Hematopoietic multipotent progenitor cell (in vitro differentiated cells): ENCODE data around the gene ZSWIM5. TPM values are rescaled to one million over a fixed set of nuclear protein-coding genes. Genes with fewer than 3 reads are reported as not detected.
"Not testable (repeated sequence)": the region's sequence is repeated elsewhere in the genome, so short reads cannot be mapped to it uniquely, and the experiment has no call there.

ENCODE experiments used
- DNase-seq, 3 donors: peaks; one replicate each; pipeline ENCODE4 v3.0.0-alpha.2; 2011 to 2015; ENCODE audit warnings: low read depth in 2 of 3, low spot score in 2 of 3
- total RNA-seq: library from RNA; depleted of rRNA; stranded (reverse); fragments of >200 nt; gene quantifications from one replicate; pipeline ENCODE4 v1.2.3, GENCODE V29; 2012

ZSWIM5 gene
- total RNA-seq, 1 donor, result 2.7 TPM

DNA sequence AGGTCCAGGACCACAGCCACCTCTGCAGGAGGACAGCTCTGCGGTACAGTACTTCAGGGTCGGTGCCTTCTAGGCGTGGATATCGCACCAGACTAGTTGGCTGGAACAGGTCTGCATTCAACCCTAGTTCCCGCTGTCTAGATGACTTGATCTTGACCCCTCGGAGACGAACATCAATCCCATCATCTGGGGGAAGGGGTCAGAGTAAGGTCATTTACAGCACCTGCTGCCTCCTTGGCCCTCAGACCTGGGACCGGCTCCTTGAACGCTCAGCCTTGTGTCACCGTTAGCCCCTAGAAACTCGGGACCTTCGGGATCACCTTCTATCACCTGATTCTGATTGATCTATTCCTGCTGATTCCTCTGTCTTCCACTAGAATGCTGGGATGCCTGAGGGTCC lies 197.9 kb downstream of the ZSWIM5 start:
- no peak for DNase-seq

DNA sequence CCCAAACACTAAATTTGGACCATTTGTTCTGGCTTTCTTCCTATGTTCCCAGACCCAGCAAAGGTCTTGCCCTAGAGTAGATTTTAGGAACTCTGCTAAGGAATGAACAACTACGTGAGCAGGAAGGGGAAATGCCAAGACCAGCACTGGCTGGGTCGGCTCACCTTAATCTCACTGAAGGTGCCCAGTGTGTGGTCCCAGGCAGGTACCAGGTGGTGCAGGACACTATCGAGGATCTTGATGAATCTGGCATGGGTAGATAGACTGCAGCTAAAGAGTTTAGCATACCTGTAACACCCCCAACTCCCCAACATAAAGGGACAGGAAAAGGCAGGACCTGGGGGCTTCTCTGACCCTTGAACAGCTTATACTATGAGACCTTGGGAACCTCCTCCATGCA lies 198.3 kb downstream of the ZSWIM5 start:
- no peak for DNase-seq

DNA sequence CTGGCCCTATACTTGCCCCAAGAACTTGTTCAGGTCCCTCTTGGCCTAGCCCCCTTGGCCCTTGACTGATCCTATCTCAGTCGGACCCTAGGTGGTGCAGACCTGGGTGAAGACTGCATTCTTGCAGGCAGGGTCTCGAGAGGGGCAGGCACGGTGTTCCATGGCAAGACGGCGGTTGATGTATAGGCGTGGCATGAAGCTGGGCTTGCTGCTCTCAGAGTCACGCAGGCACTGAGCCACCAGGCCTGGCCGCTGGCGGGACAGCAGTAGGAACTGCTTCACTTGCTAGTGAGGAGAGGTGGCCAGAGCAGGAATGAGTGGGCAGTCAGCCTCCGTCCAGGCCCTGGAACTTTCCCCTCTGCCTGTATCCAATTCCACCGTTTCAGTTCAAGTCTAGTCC lies 199.1 kb downstream of the ZSWIM5 start:
- DNase-seq, result no peak

DNA sequence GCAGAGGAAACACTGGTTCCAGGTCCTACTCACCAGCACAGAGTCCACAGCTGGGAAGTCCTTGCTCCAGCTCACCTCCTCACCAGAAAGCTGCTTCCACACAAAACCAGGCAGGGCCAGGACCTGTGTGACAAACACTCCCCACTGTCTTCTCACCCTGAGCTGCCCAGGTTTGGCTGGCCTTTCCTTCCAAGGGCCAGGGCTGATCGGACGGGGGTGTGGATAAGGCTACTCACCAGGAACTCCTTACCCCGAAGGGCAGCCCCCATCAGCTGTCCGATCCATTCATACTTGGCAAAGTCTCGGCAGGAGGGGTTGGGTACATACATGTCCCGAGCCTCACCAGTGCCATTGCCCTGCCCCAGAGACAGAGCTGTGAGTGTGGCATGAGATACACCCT lies 200.6 kb downstream of the ZSWIM5 start:
- DNase-seq, result no peak

DNA sequence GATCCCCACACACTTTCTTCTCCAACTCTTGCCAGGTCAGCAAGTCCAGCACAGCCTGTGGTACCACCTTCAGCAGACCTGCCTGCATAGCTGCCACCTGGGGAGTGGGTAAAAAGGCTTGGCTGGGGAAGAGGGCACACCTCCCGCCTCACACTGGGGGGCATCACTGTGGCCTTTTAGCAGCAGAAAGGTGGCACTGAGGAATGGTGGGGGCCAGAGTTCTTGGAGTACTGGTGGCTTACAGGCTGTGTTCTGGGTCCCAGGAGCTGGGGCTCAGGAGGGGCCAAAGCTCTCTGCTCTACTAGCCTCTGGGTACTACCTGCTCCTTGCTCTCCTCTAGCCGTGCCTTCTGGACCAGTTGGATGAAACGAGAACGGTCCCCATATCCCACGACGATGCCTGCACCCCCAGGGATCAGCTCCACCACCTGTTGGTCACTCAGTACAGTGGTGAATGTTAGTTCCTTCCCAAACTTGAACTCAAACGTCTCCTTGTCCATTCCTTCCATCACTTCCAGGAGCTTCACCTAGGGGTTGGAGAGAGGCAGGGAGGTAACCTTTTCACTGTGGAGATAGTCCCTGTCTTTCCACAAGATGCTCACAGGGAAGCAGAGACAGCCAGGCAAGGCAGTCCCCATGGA lies 202.0 kb downstream of the ZSWIM5 start:
- no peak for DNase-seq

DNA sequence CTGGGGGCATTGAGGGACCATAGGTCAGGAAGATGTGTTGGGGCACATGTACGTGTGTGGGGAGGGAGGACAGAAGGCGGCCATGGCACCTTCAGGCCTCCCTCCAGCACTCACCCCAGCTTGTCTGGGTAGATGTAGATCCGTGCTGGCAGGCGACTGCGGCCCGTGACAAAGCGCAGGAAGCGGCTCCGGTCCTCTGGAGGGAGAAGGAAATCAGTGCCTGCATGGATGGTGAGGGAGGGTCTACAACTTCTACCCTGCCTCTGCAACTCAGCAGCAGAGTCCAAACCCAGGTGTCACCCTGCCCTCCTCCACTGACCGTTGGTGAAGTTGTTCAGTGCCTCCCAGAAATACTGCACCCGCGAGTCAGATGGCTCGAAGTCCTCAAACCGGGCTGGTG lies 202.7 kb downstream of the ZSWIM5 start:
- DNase-seq, result no peak

DNA sequence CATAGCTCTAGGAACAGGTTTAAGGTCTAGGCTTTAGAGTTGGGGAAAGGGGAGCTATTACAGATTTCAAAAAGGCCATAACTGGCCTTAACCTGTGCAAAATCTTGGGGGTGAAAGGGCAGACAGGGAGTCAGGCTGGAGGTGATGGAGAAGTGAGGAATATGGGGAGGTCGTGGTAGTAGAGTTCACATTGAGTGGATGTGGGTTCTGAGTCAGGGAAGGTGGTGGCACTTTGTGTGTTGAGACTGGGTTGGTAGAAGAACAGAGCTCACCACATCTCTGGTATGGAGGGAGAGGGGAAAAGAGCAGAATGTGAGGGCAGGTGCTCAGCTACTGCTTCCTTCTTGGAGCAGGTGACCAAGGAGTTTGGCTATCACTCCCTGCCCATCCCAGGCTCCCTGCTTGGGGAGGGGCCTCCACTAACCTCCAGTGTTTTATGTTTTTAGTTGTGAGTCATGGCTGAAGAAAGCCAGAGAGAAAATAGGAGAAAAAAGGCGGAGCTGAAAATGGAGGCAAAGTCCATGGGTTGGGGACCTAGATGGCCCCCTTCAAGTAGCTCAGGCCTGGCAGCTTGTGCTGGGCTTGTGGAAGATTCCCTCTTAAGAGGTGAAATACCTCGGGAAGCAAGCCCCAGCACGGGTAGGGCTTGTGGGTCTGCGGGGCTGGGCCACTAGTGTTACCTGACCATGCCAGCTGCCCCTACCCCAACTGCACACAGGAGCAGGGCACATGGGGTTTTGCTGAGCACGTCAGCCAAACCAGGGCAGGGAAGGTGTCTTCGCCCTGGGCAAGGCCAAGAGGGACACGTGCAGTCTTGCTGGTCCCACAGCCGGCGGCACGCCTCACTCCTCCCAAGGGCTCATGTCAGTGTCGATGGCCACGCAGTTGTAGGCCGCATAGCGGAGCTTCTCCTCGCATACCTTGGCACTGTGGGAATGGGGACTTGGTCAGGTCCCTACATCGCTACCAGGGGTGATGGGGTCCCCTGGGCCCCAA lies 203.5 kb downstream of the ZSWIM5 start:
- no peak for DNase-seq

DNA sequence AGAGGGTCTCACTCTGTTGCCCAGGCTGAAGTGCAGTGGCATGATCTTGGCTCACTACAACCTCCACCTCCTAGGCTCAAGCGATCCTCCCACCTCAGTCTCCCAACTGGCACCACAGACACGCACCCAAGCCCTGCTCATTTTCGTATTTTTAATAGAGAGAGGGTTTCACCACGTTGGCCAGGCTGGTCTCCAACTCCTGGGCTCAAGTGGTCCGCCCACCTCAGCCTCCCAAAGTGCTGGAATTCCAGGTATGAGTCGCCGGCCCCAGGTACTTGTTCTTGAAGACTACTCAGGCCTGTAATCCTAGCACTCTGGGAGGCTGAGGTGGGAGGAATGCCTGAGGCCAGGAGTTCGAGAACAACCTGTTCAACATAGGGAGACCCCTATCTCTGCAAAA lies 204.8 kb downstream of the ZSWIM5 start:
- DNase-seq, result not testable (repeated sequence)

DNA sequence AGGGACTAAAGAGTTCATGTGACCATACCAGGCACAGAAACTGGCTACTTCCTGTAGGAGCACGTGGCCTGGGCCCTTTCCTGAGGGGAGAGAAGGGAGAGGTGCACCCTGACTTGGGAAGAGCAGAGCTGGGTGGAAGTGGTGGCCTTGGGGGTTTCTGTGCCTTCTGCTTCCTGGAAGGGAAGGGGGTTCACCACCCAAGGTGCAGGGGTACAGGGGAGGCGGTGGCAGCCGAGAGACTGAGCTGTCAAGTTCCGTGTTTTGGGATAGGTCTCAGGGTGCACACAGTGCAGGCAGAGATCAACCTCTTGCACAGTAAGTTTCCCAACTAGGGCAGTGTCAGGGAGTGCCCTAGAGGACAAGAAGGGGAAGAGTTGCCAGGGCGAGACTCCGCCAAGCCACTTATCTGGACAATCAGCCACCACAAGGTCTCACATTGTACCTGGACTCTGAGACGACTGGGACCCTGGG lies 205.4 kb downstream of the ZSWIM5 start:
- no peak for DNase-seq

DNA sequence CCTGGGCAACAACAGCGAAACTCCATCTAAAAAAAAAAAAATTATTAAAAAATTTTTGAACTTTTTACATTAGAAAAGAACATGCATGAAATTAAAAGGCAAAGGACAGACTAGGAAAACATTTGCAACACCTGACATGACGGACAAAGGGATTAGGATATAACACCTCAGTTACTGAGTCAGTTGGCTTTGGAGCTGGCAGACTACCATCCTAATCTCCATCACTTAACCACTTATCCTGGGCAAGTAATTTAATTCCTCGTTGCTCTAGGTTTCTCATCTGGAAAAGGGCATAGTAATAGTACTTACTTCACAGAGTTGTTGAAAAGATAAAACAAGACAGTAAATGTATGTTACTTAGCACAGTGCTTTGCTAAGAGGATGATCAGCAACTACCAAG lies 207.2 kb downstream of the ZSWIM5 start:
- DNase-seq, result no peak

DNA sequence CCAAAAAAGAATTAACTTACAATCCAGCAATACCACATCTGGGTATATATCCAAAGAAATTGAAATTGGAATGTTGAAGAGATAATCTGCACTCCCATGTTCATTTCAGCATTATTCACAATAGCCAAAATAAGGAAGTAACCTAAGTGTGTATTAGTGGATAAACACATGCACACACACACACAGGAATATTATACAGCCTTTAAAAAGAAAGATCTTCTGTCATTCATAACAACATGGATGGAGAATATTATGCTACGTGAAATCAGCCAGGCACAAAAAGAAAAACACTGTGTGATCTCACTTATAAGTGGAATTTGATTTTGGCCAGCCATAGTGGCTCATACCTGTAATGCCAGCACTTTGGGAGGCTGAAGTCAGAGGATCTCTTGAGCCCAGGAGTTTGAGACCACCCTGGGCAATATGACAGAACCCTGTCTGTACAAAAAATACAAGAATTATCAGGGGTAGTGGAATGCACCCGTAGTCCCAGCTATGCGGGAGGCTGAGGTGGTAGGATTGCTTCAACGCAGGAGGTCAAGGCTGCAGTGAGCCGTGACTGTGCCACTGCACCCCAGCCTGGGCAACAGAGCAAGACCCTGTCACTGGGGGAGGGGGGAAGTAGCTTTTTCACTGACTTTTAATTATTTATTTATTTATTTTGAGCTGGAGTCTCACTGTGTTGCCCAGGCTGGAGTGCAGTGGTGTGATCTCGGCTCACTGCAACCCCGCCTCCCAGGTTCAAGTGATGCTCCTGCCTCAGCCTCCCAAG lies 210.8 kb downstream of the ZSWIM5 start:
- no peak for DNase-seq

DNA sequence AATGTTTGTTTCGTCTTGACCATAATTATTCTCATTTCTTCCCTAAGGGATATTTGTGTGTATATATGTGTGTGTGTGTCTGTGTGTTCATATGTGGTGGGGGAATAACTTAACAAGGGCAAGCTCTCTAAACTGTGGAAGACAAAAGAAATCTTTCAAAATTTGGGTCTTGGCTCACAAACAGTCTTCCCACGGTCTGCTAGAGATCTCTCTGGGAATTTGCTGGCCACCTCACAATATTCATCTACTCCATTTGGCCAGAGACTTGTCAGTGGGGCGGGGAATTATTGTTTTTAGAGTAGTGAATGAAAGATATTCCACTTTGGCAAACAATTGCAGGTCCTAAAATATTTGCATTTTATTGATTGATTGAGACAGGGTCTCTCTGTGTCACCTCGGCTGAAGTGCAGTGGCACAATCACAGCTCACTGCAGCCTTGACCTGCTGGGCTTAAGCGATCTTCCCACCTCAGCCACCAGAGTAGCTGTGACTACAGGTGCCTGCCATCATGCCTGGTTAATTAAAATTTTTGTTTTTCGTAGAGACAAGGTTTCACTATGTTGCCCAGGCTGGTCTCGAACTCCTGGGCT lies 212.0 kb downstream of the ZSWIM5 start:
- no peak for DNase-seq

DNA sequence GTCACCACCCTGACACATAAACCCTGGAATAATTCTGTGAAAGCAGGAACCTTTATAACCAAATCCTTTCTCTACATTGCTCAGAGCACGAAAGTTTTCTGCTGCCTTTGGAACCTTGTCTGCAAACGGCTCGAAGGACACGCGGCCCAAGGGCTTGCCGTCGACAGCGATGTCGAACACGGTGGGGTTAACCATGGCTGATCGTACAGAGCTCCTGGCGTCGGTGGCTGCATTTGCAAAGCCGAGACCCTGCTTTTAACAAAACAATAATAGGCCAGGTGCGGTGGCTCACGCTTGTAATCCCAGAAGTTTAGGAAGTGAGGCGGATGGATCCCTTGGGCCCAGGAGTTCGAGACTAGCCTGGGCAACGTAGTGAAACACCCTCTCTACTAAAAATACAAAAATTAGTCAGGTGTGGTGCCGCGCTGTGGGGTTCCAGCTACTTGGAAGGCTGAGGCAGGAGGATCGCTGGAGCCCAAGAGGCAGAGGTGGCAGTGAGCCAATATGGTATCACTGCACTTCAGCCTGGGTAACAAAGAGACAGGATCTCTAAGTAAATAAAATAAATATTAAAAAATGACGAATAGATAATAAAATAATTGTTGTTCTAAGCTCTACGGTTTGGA lies 217.8 kb downstream of the ZSWIM5 start:
- DNase-seq, result no peak

DNA sequence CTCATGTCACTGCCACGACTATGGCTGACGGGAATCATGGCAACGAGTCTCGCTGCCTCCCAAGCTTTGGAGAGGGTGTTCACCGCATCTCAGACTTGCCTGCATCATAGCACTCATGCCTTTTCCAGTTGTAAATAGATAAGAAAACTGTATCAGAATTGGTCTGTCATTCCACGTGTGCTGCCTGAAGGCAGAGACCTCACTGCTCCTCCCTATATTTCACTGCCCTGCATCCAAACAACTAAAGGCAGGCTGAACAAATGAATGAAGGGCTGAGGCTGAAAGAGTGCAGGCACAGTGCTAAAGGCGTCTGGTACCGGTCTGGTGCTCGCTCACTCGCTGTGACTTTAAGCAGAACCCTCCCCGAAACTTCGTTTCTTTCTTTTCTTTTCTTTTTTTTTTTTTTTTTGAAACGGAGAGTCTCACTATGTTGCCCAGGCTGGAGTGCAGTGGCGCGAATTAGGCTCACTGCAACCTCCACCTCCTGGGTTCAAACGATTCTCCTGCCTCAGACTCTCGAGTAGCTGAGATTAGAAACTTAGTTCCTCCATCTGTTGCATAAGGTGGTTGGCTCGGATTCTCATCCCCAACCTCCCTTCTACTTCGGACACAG lies 220.6 kb downstream of the ZSWIM5 start:
- no peak for DNase-seq

DNA sequence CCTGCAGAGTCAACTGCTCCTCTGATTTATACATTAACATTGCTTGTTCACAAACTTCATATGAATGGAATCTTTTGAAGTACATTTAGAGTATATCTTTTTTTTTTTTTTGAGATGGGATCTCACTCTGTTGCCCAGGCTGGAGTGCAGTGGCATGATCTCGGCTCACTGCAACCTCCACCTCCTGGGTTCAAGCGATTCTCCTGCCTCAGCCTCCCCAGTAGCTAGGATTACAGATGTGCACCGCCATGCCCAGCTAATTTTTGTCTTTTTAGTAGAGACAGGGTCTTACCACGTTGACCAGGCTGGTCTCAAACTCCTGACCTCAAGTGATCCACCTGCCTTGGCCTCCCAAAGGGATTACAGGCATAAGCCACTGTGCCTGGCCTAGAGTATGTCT lies 229.0 kb downstream of the ZSWIM5 start:
- DNase-seq, result not testable (repeated sequence)

DNA sequence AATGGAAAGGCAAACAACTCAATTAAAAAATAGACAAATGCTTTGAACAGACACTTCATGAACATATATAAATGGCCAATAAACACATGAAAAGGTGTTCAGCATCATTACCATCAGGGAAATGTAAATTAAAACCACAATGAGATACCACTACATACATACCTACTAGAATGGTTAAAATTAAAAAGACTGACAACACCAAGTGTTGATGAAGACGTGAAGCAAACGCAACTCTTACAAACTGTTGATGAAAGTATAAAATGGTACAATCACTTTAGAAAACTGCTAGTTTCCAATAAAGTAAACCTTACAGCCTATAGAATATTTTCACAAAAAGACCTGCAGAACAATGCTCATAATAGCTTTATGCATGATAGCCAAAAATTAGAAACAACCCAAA lies 230.2 kb downstream of the ZSWIM5 start:
- DNase-seq, result no peak

DNA sequence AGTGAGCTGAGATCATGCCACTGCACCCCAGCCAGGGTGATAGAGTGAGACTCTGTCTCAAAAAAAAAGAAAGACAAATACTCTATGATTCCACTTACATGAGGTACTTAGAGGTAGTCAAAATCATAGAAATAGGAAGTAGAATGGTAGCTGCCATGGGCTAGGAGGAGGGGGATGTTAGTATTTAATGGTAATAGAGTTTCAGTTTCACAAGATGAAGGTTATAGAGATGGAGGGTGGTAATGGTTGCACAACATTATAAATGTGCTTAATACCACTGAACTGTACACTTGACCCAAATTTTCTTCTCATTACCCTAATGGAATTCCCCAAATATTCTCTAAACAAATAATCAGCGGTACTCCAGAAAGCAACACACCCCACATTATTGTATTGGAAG lies 232.8 kb downstream of the ZSWIM5 start:
- no peak for DNase-seq

DNA sequence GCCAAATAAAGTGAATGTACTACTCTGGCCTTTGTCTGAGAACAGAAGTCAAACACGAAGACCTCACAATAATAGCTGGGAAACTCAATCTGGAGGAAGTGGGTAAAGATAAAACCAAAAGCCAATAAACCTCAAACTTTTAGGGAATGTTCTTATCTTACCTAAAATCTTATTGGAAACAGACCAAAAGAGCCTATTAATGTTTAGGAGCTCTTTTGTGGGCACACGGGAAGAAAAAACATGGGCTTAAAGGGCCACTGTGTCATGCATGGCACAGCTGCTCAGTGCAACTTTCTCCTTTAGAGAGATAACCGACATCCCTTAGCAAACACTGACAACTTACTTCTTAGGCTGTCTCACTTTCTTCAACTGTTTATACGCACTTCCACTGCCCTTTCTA lies 236.1 kb downstream of the ZSWIM5 start:
- no peak for DNase-seq
